Measurements from ENCODE around the gene OR4B1. TPM values are rescaled to one million over a fixed set of nuclear protein-coding genes. Genes with fewer than 3 reads are reported as not detected.

Gene OR4B1
- total and polyA plus RNA-seq, 7 donors: not detected

DNA sequence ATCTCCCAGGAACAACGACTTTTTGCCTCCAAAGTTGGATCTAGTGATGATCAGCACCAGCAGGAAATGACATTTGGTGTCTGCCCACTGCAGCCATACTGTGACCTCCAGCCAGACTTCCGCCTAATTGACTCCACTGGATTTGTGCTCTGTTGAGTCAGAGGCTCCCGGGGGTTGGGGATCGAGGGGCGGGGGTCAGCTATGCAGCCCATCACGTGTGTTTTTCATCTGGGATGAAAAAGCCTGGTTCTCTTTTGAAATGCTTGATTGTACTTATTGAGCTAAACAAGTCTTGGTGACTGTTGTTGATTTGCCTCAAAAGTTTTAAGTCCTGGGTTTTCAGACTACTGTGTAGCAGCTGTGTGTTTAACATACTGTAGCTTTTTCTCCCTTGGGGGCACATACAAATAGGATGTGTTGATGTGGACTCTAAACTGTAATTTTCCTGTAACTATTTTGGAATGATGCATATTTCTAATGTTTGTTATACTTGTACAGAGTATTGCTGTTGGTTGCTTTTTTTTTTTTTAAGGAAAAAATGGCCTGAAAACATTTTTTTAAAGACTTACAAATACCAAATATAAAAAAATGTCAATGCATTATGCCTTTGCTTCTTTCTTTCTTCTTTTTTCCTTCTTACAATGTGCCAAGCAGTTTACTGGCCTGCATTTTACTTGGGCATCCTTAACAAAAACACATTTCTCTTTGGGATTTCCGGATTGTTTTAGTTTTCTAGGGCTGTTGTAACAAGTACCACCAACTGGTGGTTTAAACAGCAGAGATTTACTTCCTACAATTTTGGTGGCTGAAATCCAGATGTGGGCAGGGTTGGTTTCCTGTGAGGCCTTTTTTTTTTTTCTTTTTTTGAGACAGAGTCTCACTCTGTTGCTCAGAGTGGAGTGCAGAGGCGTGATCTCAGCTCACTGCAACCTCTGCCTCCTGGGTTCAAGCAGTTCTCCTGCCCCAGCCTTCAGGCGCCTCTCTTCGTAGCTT, 46.1 kb upstream of the OR4B1 start:
- Histone ChIP-seq H3K27me3 (ENCODE audit: insufficient read depth in 3 of 3, low read length in 2 of 3) (no peaks in the 10 kb centered on the region), H3K4me3 (no peak overlapping the region), H3K9me3 (no peaks in the 10 kb centered on the region), H3K4me1 (no peaks in the 10 kb centered on the region), H3K27ac (no peak overlapping the region), H3K36me3 (ENCODE audit: insufficient read depth in 1 of 2, low read depth in 1 of 2) (no peaks in the 10 kb centered on the region)
- DNase-seq (no peak), ATAC-seq (no peak)
- intact Hi-C loops (cut with DNase I): no loop called here
- 47 to 50% (median 48%) methylated on average over 10 of the region's 10 CpGs for WGBS, 3 donors
- TF ChIP-seq, protein P1, sequence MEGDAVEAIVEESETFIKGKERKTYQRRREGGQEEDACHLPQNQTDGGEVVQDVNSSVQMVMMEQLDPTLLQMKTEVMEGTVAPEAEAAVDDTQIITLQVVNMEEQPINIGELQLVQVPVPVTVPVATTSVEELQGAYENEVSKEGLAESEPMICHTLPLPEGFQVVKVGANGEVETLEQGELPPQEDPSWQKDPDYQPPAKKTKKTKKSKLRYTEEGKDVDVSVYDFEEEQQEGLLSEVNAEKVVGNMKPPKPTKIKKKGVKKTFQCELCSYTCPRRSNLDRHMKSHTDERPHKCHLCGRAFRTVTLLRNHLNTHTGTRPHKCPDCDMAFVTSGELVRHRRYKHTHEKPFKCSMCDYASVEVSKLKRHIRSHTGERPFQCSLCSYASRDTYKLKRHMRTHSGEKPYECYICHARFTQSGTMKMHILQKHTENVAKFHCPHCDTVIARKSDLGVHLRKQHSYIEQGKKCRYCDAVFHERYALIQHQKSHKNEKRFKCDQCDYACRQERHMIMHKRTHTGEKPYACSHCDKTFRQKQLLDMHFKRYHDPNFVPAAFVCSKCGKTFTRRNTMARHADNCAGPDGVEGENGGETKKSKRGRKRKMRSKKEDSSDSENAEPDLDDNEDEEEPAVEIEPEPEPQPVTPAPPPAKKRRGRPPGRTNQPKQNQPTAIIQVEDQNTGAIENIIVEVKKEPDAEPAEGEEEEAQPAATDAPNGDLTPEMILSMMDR (IDR thresholded peaks at IDR 0.05): no peak

GRCh38 chr11:48172818-48173609, 43.6 kb upstream of the OR4B1 start:
- H3K36me3 ChIP-seq (ENCODE audit: insufficient read depth in 1 of 2, low read depth in 1 of 2): no peaks in the 10 kb centered on the region
- no peak overlapping the region for H3K4me3 ChIP-seq
- no peaks in the 10 kb centered on the region for H3K9me3 ChIP-seq
- peak in 3 of 4 donors; percentile 78 to 87 (median 79) for ATAC-seq
- H3K4me1 ChIP-seq: no peaks in the 10 kb centered on the region
- H3K27ac ChIP-seq: no peak overlapping the region
- 31% methylated on average over 14 of the region's 14 CpGs for whole genome bisulfite sequencing, 3 donors
- TF ChIP-seq, protein P1 (IDR thresholded peaks at IDR 0.05): peak; percentile 65
- H3K27me3 ChIP-seq (ENCODE audit: insufficient read depth in 3 of 3, low read length in 2 of 3): no peaks in the 10 kb centered on the region
- peak; percentile 50 to 72 for DNase-seq
- intact Hi-C loops (cut with DNase I): no loop called here

DNA sequence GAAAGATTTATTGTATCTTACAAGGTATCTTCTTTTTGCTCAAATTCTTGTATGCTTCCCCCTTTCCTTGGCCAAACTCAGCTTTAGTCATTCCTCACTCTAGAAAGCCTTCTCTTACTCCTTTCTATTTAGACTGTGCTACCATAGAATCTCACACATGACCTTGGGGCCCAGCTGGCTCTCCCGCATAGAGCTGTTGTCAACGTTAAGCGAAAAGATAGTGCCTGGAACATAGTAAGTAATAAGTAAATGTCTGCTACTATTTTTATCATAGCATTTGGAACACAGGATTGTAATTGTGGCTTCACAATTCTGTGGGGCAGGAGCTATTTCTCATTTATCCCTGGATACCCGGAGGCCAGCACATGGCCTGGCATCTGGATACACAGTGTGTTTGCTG, 38.9 kb upstream of the OR4B1 start:
- Histone ChIP-seq H3K36me3 (ENCODE audit: insufficient read depth in 1 of 2, low read depth in 1 of 2) (no peaks in the 10 kb centered on the region), H3K9me3 (no peaks in the 10 kb centered on the region), H3K27ac (no peak overlapping the region), H3K4me1 (no peaks in the 10 kb centered on the region), H3K4me3 (no peak overlapping the region), H3K27me3 (ENCODE audit: insufficient read depth in 3 of 3, low read length in 2 of 3) (no peaks in the 10 kb centered on the region)
- 71 to 74% (median 74%) methylated on average over 4 of the region's 4 CpGs for WGBS, 3 donors
- TF ChIP-seq, protein P1 (IDR thresholded peaks at IDR 0.05): no peak
- DNase-seq: no peak
- ATAC-seq: no peak
- intact Hi-C loops (cut with DNase I): no loop called here

- Histone ChIP-seq H3K9me3 (no peaks in the 10 kb centered on the region), H3K4me3 (no peak overlapping the region), H3K36me3 (ENCODE audit: insufficient read depth in 1 of 2, low read depth in 1 of 2) (no peaks in the 10 kb centered on the region), H3K27me3 (ENCODE audit: insufficient read depth in 3 of 3, low read length in 2 of 3) (no peaks in the 10 kb centered on the region), H3K27ac (no peak overlapping the region), H3K4me1 (no peaks in the 10 kb centered on the region)
- intact Hi-C loops (cut with DNase I): no loop called here
- TF ChIP-seq, protein P1 (IDR thresholded peaks at IDR 0.05): no peak
- 77 to 84% (median 78%) methylated on average over 6 of the region's 6 CpGs for WGBS, 3 donors
- ATAC-seq (no peak), DNase-seq (no peak)
Measured at GRCh38 chr11:48180627-48181026, 36.0 kb upstream of the OR4B1 start.

All from psoas muscle (tissue), 8 donors.